Measurements from ENCODE around the gene SYT12. TPM values are rescaled to one million over a fixed set of nuclear protein-coding genes. Genes with fewer than 3 reads are reported as not detected.

SYT12 gene
- total and polyA plus RNA-seq, 2 donors (not counting 1 experiment from before 2014, with no cell fraction given), result not detected

GRCh38 chr11:67014343-67014742 lies 8.6 kb upstream of the SYT12 start:
- ATAC-seq (ENCODE audit: low read depth) (no peak), DNase-seq (no peak)
- Histone ChIP-seq H3K9ac (ENCODE audit: low read length) (no peak overlapping the region), H3K4me1 (ENCODE audit: control insufficient read depth in 2 of 2, insufficient read depth in 2 of 2, low read length in 2 of 2) (no peaks in the 10 kb centered on the region), H2AFZ (ENCODE audit: insufficient read depth, low read depth, low read length, poor library complexity, severe bottlenecking) (no peak overlapping the region), H3K4me2 (replicated peaks; ENCODE audit: low read depth, low read length, poor library complexity, severe bottlenecking) (no peak overlapping the region), H3K9me3 (ENCODE audit: control extremely low read depth in 1 of 3, control insufficient read depth in 2 of 3, insufficient read depth in 1 of 3, low read length in 2 of 3) (peaks cover 0 to 11% (median 0%) of the 10 kb centered on the region in 3 donors), H4K20me1 (ENCODE audit: control insufficient read depth, insufficient read depth, low read length, poor library complexity, severe bottlenecking) (no peaks in the 10 kb centered on the region), H3K36me3 (replicated peaks in 1 of 2; ENCODE audit: control extremely low read depth in 1 of 2, control insufficient read depth in 1 of 2, extremely low read depth in 1 of 2, insufficient read depth in 2 of 2, low read length in 1 of 2) (no peaks in the 10 kb centered on the region), H3K27me3 (replicated peaks in 1 of 4; ENCODE audit: control extremely low read depth in 1 of 4, control insufficient read depth in 3 of 4, insufficient read depth in 4 of 4, low read length in 3 of 4) (peaks cover 0 to 16% (median 6%) of the 10 kb centered on the region in 4 experiments), H3K79me2 (ENCODE audit: control insufficient read depth, insufficient read depth, low read length) (no peaks in the 10 kb centered on the region), H3K27ac (ENCODE audit: low read length in 2 of 2) (no peak overlapping the region), H3K4me3 (ENCODE audit: control extremely low read depth in 1 of 5, extremely low read depth in 1 of 5, insufficient read depth in 1 of 5, low read depth in 2 of 5, low read length in 4 of 5) (no peak overlapping the region)
- Mint-ChIP-seq H3K9me3 (ENCODE audit: insufficient read depth) (no peaks in the 10 kb centered on the region), H3K4me1 (no peaks in the 10 kb centered on the region), H3K27me3 (peaks cover 57% of the 10 kb centered on the region), H3K4me3 (no peak overlapping the region), H3K27ac (no peak overlapping the region)
- ChIA-PET POLR2A (no interaction called here), CTCF (no interaction called here)
- 97% methylated on average over 7 of the region's 7 CpGs for WGBS (ENCODE audit: insufficient coverage)
- intact Hi-C loops (cut with micrococcal nuclease), result no loop called here
- TF ChIP-seq EZH2 (IDR thresholded peaks at IDR 0.05; ENCODE audit: borderline replicate concordance, insufficient read depth, low read depth, low read length, poor library complexity, severe bottlenecking) (no peak), CTCF (IDR thresholded peaks at IDR 0.05) (no peak)

- Histone ChIP-seq H3K27ac (ENCODE audit: low read length in 2 of 2) (no peak overlapping the region), H3K27me3 (replicated peaks in 1 of 4; ENCODE audit: control extremely low read depth in 1 of 4, control insufficient read depth in 3 of 4, insufficient read depth in 4 of 4, low read length in 3 of 4) (peaks cover 0 to 16% (median 6%) of the 10 kb centered on the region in 4 experiments), H3K4me1 (ENCODE audit: control insufficient read depth in 2 of 2, insufficient read depth in 2 of 2, low read length in 2 of 2) (no peaks in the 10 kb centered on the region), H3K9me3 (ENCODE audit: control extremely low read depth in 1 of 3, control insufficient read depth in 2 of 3, insufficient read depth in 1 of 3, low read length in 2 of 3) (peaks cover 0 to 18% (median 0%) of the 10 kb centered on the region in 3 donors), H3K9ac (ENCODE audit: low read length) (no peak overlapping the region), H3K79me2 (ENCODE audit: control insufficient read depth, insufficient read depth, low read length) (no peaks in the 10 kb centered on the region), H3K4me2 (replicated peaks; ENCODE audit: low read depth, low read length, poor library complexity, severe bottlenecking) (no peak overlapping the region), H2AFZ (ENCODE audit: insufficient read depth, low read depth, low read length, poor library complexity, severe bottlenecking) (no peak overlapping the region), H4K20me1 (ENCODE audit: control insufficient read depth, insufficient read depth, low read length, poor library complexity, severe bottlenecking) (no peaks in the 10 kb centered on the region), H3K36me3 (replicated peaks in 1 of 2; ENCODE audit: control extremely low read depth in 1 of 2, control insufficient read depth in 1 of 2, extremely low read depth in 1 of 2, insufficient read depth in 2 of 2, low read length in 1 of 2) (no peaks in the 10 kb centered on the region), H3K4me3 (ENCODE audit: control extremely low read depth in 1 of 5, extremely low read depth in 1 of 5, insufficient read depth in 1 of 5, low read depth in 2 of 5, low read length in 4 of 5) (no peak overlapping the region)
- intact Hi-C loops (cut with micrococcal nuclease), result no loop called here
- H3K27me3 Mint-ChIP-seq, result peaks cover 52% of the 10 kb centered on the region
- H3K4me1 Mint-ChIP-seq, result no peaks in the 10 kb centered on the region
- ChIA-PET POLR2A (no interaction called here), CTCF (interaction anchor here (0.6 kb wide), 1 partner anchor 36 kb away, joined by 6 read pairs; no protein-coding TSS in a partner anchor)
- TF ChIP-seq CTCF (IDR thresholded peaks at IDR 0.05) (no peak), EZH2 (IDR thresholded peaks at IDR 0.05; ENCODE audit: borderline replicate concordance, insufficient read depth, low read depth, low read length, poor library complexity, severe bottlenecking) (no peak)
- H3K4me3 Mint-ChIP-seq, result no peak overlapping the region
- H3K27ac Mint-ChIP-seq, result no peak overlapping the region
- WGBS (ENCODE audit: insufficient coverage), result 85% methylated on average over 6 of the region's 8 CpGs
- DNase-seq (no peak), ATAC-seq (ENCODE audit: low read depth) (no peak)
- no peaks in the 10 kb centered on the region for H3K9me3 Mint-ChIP-seq (ENCODE audit: insufficient read depth)
Observed at GRCh38 chr11:67015048-67015447, 7.9 kb upstream of the SYT12 start.

Measured in B cell (primary cell).